GM18861 (cell line): ENCODE data around the gene ZNF280A.
A peak's percentile ranks its signal among the peaks of the same experiment; 100 is the strongest.
"Not testable (repeated sequence)": the region's sequence is repeated elsewhere in the genome, so short reads cannot be mapped to it uniquely, and the experiment has no call there.

Source experiments
- ATAC-seq: cut with Tn5 transposase; IDR thresholded peaks from one replicate; pipeline ENCODE4 v1.9.1; 2021; ENCODE audit not compliant: unreplicated experiment

Gene ZNF280A

GRCh38 chr22:22515890-22516289 is 4.2 kb downstream of the ZNF280A start:
- no peak for ATAC-seq

- not testable (repeated sequence) for ATAC-seq
Observed at GRCh38 chr22:22514431-22514830, 5.6 kb downstream of the ZNF280A start.

- no peak for ATAC-seq
Observed at GRCh38 chr22:22513619-22514018, 6.5 kb downstream of the ZNF280A start.

- ATAC-seq = no peak
Observed at GRCh38 chr22:22512951-22513350, 7.1 kb downstream of the ZNF280A start.

- not testable (repeated sequence) for ATAC-seq
Observed at GRCh38 chr22:22510833-22511232, 9.2 kb downstream of the ZNF280A start.

GRCh38 chr22:22509912-22510311 is 10.2 kb downstream of the ZNF280A start:
- ATAC-seq = not testable (repeated sequence)

GRCh38 chr22:22508274-22509176 is 11.5 kb downstream of the ZNF280A start, which contains the start of gene ZNF280B:
Gene ZNF280B (minus strand): TSS chr22:22508742. CDS start chr22:22489398, 19,344 bp downstream.
- ATAC-seq = peak; percentile 86

GRCh38 chr22:22507743-22508273 is 12.3 kb downstream of the ZNF280A start:
- no peak for ATAC-seq

- no peak for ATAC-seq
Observed at GRCh38 chr22:22506736-22507135, 13.3 kb downstream of the ZNF280A start.

GRCh38 chr22:22498267-22498666 is 21.8 kb downstream of the ZNF280A start:
- no peak for ATAC-seq

GRCh38 chr22:22491589-22491988 is 28.5 kb downstream of the ZNF280A start:
- ATAC-seq = not testable (repeated sequence)

- ATAC-seq = no peak
Observed at GRCh38 chr22:22488736-22489135, 31.3 kb downstream of the ZNF280A start.

GRCh38 chr22:22487869-22488597 is 32.0 kb downstream of the ZNF280A start:
- ATAC-seq = no peak

GRCh38 chr22:22487059-22487458 is 33.0 kb downstream of the ZNF280A start:
- ATAC-seq = no peak

- no peak for ATAC-seq
Observed at GRCh38 chr22:22486132-22486899, 33.8 kb downstream of the ZNF280A start.

- ATAC-seq = no peak
Observed at GRCh38 chr22:22485524-22485923, 34.5 kb downstream of the ZNF280A start.

- ATAC-seq = no peak
Observed at GRCh38 chr22:22484023-22484422, 36.0 kb downstream of the ZNF280A start.

GRCh38 chr22:22480940-22481339 is 39.1 kb downstream of the ZNF280A start:
- no peak for ATAC-seq

- no peak for ATAC-seq
Observed at GRCh38 chr22:22479999-22480532, 40.0 kb downstream of the ZNF280A start.

GRCh38 chr22:22479116-22479515 is 41.0 kb downstream of the ZNF280A start:
- ATAC-seq = no peak

GRCh38 chr22:22478470-22478869 is 41.6 kb downstream of the ZNF280A start:
- no peak for ATAC-seq
